ENCODE measurements around the gene ADAM19.

ADAM19 gene

DNA sequence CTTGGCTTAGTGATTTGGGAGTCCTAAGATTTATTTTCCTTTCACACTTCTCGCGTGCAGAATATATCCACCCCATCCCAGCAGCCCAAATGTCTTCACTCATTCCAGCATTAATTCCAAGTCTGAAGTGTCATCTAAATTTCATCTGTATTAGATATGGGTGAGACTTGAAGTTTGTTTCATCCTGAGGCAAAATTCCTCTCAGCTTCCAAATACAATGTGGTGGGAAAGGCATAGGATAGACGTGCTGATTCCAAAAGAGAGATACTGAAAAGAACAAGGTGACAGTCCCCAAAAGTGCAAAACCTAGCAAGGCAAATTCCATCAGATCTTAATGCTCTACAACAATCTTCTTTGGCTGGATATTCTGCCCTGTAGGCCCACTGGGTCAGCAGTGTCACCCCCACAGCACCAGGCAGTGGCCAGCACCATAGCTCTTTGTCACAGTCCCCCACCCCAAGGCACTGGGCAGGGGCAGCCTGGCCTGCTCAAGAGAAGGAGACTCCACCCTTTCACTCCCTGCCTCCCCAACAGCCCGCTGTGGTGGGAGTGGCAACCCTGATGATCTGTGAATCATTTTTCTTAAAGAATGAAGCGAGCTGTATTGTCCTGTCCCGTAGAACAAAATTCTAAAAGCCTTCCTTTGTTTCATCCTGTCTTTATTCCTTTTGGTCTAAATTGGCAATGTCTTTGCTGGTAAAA lies 2.7 kb upstream of the ADAM19 start:
- 0 out of 2 replicates have a peak, but pooled peaks cover 6% of the 10 kb centered on the region for H3K79me2 ChIP-seq (ENCODE audit: insufficient read depth, low read length)
- no peak overlapping the region for H2AFZ ChIP-seq (ENCODE audit: low read length)
- no peaks in the 10 kb centered on the region for H4K20me1 ChIP-seq (ENCODE audit: insufficient read depth, low read length, poor library complexity, severe bottlenecking)
- no peaks in the 10 kb centered on the region for H3K9me2 ChIP-seq (replicated peaks; ENCODE audit: low read depth, low read length)
- H3K4me2 ChIP-seq (ENCODE audit: low read depth, low read length, poor library complexity, severe bottlenecking) = no peak overlapping the region
- TF ChIP-seq EZH2phosphoT487 (IDR thresholded peaks at IDR 0.05; ENCODE audit: borderline replicate concordance) = no peak
- TF ChIP-seq, protein P1, sequence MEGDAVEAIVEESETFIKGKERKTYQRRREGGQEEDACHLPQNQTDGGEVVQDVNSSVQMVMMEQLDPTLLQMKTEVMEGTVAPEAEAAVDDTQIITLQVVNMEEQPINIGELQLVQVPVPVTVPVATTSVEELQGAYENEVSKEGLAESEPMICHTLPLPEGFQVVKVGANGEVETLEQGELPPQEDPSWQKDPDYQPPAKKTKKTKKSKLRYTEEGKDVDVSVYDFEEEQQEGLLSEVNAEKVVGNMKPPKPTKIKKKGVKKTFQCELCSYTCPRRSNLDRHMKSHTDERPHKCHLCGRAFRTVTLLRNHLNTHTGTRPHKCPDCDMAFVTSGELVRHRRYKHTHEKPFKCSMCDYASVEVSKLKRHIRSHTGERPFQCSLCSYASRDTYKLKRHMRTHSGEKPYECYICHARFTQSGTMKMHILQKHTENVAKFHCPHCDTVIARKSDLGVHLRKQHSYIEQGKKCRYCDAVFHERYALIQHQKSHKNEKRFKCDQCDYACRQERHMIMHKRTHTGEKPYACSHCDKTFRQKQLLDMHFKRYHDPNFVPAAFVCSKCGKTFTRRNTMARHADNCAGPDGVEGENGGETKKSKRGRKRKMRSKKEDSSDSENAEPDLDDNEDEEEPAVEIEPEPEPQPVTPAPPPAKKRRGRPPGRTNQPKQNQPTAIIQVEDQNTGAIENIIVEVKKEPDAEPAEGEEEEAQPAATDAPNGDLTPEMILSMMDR (conservative IDR thresholded peaks at IDR 0.05; ENCODE audit: low read length) = no peak
- H3K4me3 ChIP-seq (ENCODE audit: low read length, poor library complexity, severe bottlenecking) = no peak overlapping the region
- peaks cover 4% of the 10 kb centered on the region for H3K4me1 ChIP-seq (ENCODE audit: insufficient read depth, low read length, poor library complexity, severe bottlenecking)
- no peaks in the 10 kb centered on the region for H3K36me3 ChIP-seq (ENCODE audit: insufficient read depth, low read length)
- no peaks in the 10 kb centered on the region for H3K27me3 ChIP-seq (ENCODE audit: insufficient read depth, low read length, poor library complexity, severe bottlenecking)
- H3F3A ChIP-seq (ENCODE audit: low read depth) = no peaks in the 10 kb centered on the region
- H3K9ac ChIP-seq (ENCODE audit: low read depth, low read length, poor library complexity, severe bottlenecking) = no peak overlapping the region
- H3K9me3 ChIP-seq (ENCODE audit: insufficient read depth, low read depth, low read length) = no peaks in the 10 kb centered on the region

DNA sequence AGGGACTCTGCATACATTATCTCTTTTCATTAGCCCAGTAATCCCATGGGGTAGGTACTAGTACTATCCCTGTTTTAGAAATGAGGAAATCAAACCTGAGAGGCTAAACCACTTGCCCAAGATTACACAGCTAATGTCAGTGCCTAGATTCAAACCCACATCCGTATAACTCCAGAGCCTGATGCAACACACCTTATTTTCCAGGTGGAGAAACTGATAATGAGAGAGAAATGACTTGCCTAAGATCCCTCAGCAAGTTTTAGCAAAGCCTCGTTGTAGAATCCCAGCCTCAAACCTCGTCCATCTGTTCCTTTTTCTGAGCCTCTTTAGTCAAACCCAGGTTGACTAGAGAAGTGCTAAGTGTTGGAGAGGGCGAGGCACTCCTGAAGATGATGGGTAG lies 1.1 kb upstream of the ADAM19 start:
- H3F3A ChIP-seq (ENCODE audit: low read depth) = no peaks in the 10 kb centered on the region
- no peaks in the 10 kb centered on the region for H3K27me3 ChIP-seq (ENCODE audit: insufficient read depth, low read length, poor library complexity, severe bottlenecking)
- no peaks in the 10 kb centered on the region for H4K20me1 ChIP-seq (ENCODE audit: insufficient read depth, low read length, poor library complexity, severe bottlenecking)
- H3K4me1 ChIP-seq (ENCODE audit: insufficient read depth, low read length, poor library complexity, severe bottlenecking) = peaks cover 10% of the 10 kb centered on the region
- no peaks in the 10 kb centered on the region for H3K9me3 ChIP-seq (ENCODE audit: insufficient read depth, low read depth, low read length)
- no peaks in the 10 kb centered on the region for H3K9me2 ChIP-seq (replicated peaks; ENCODE audit: low read depth, low read length)
- TF ChIP-seq, protein P1 (conservative IDR thresholded peaks at IDR 0.05; ENCODE audit: low read length) = no peak
- TF ChIP-seq EZH2phosphoT487 (IDR thresholded peaks at IDR 0.05; ENCODE audit: borderline replicate concordance) = no peak
- H3K4me2 ChIP-seq (ENCODE audit: low read depth, low read length, poor library complexity, severe bottlenecking) = no peak overlapping the region
- H3K36me3 ChIP-seq (ENCODE audit: insufficient read depth, low read length) = no peaks in the 10 kb centered on the region
- no peak overlapping the region for H3K4me3 ChIP-seq (ENCODE audit: low read length, poor library complexity, severe bottlenecking)
- 0 out of 2 replicates have a peak, but pooled peaks cover 6% of the 10 kb centered on the region for H3K79me2 ChIP-seq (ENCODE audit: insufficient read depth, low read length)
- H2AFZ ChIP-seq (ENCODE audit: low read length) = no peak overlapping the region
- no peak overlapping the region for H3K9ac ChIP-seq (ENCODE audit: low read depth, low read length, poor library complexity, severe bottlenecking)

DNA sequence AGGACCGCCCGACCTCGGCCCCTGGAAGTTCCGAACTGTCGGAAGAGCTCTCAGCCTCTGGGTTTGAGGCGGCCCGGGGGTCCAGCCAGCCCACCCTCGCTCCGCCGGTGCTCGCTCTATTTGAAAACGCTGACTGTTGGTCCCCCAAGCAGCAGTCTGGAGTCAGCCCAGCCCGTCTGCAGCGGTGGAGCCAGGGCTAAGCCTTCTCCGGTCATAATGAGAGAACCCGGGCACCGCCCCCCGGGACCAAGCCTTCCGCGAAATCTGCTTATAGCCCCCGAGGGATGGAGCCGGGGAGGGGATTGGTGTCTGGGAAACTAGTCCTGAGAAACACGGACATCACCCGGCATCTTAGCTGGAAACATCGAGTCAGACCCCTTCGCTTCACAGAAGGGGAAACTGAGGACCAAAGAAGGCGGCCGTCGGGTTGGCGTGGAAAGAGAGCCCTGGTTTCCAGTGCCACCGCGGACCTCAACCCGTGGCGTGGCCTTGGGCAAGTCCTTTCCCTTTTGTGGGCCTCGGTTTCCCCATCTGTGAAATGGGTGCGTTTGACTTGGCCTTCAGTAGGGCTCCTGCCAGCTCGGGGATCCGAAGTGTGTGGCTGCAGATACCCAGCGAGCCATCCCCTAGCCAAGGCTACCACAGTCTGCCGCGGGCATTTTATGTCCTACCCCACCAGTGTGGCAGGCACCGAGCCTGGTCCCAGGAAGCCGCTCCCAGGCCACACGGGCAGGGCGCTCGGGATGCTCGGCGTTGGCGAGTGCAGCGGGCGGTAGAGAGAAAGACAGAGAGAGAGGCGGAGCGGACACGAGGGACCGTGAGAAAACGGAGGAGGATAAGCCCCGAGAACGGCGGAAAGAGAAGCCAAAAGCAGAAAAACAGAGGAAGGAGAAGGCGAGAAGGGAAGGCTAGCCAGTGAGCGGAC lies 857 bp downstream of the ADAM19 start:
- Histone ChIP-seq H3K36me3 (ENCODE audit: insufficient read depth, low read length) (no peaks in the 10 kb centered on the region), H3K9ac (ENCODE audit: low read depth, low read length, poor library complexity, severe bottlenecking) (peak overlapping the region; percentile 61), H3F3A (ENCODE audit: low read depth) (no peaks in the 10 kb centered on the region), H3K9me2 (replicated peaks; ENCODE audit: low read depth, low read length) (no peaks in the 10 kb centered on the region), H4K20me1 (ENCODE audit: insufficient read depth, low read length, poor library complexity, severe bottlenecking) (no peaks in the 10 kb centered on the region), H2AFZ (ENCODE audit: low read length) (peak overlapping the region; percentile 88), H3K9me3 (ENCODE audit: insufficient read depth, low read depth, low read length) (no peaks in the 10 kb centered on the region), H3K79me2 (ENCODE audit: insufficient read depth, low read length) (0 out of 2 replicates have a peak, but pooled peaks cover 6% of the 10 kb centered on the region), H3K4me2 (ENCODE audit: low read depth, low read length, poor library complexity, severe bottlenecking) (peak overlapping the region; percentile 69), H3K4me1 (ENCODE audit: insufficient read depth, low read length, poor library complexity, severe bottlenecking) (peaks cover 21% of the 10 kb centered on the region), H3K27me3 (ENCODE audit: insufficient read depth, low read length, poor library complexity, severe bottlenecking) (no peaks in the 10 kb centered on the region), H3K4me3 (ENCODE audit: low read length, poor library complexity, severe bottlenecking) (peak overlapping the region; percentile 79)
- TF ChIP-seq, protein P1 (conservative IDR thresholded peaks at IDR 0.05; ENCODE audit: low read length) = no peak
- TF ChIP-seq EZH2phosphoT487 (IDR thresholded peaks at IDR 0.05; ENCODE audit: borderline replicate concordance) = no peak

Measured in Loucy (cell line).